NCI-H1092 treated with DMSO at 0.1 percent for 48 hours (cell line): Measurements from ENCODE around the gene HOXD13.

Experiments used
- DNase-seq: peaks from one replicate; lab custom pipeline; 2025; lab: John Stamatoyannopoulos, UW

The HOXD13 gene

DNA sequence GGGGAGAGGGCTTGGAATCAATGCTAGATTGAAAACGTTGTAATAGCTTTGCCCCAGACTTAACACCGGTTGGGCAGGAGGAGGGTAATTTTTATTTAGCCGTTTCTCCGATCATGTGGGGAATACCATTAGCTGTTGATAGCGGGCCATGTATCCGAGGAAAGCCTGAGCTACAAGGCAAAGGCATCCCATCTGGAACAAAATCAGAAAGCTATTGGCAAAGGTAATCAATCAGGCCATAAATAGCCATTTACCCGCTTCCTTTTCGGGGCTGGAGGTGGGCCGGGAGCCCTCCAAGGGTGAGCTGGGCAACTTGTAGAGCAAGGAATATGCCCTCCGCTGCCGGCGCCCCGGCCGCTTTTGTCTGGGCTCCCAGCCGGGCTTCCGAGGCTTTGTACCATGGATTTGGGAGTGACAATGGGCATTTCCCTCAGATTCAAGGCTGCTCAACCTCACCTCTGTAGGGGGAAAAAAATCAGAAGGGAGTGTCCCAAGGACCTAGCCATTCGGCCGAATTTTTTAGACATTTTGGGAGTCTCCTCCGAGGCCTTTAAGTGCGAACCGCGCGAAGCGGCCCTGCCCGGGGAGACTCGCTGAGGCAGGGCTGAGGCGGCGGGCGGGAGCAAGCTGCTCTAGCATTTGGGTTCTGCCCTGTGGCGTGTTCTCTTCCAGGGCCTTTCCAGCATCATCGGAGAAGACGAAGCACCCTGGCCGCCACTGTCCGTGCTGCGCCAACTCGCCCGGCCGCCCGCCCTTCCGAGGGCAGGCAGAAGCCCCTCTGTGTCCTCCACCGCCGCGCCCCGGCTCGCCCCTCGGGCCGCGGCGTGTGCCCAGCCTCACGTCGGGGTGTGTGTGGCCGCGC, 28.9 kb downstream of the HOXD13 start:
- DNase-seq, result no peak

DNA sequence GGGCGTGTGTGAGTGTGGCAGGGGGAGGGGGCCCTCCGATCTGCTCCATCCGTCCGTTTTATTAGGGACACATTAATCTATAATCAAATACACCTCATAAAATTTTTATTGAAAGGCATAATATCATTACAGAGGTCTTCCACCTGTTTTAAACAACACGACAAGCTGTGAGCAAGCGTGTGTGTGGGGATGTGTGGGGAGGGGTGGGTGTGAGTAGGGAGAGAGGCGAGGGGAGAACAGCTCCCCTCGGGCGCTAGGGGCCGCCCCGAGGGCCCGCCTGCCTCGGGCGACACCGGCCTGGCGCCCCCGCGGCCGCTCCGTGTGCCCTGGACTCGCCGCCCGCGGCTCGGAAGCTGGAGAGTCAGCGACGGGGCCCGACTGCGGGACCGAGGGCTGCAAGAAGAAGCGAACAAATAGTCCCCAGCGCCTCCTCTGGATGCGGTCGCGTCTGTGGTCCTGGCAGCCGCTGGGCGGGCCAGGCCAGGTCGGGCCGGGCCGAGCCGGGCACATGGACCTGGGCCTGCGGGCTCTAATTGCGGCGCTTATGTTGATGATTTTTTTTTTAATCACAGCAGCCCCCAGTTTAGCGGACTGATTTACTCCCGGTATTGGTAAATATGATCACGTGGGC, 29.6 kb downstream of the HOXD13 start:
- DNase-seq, result no peak

DNA sequence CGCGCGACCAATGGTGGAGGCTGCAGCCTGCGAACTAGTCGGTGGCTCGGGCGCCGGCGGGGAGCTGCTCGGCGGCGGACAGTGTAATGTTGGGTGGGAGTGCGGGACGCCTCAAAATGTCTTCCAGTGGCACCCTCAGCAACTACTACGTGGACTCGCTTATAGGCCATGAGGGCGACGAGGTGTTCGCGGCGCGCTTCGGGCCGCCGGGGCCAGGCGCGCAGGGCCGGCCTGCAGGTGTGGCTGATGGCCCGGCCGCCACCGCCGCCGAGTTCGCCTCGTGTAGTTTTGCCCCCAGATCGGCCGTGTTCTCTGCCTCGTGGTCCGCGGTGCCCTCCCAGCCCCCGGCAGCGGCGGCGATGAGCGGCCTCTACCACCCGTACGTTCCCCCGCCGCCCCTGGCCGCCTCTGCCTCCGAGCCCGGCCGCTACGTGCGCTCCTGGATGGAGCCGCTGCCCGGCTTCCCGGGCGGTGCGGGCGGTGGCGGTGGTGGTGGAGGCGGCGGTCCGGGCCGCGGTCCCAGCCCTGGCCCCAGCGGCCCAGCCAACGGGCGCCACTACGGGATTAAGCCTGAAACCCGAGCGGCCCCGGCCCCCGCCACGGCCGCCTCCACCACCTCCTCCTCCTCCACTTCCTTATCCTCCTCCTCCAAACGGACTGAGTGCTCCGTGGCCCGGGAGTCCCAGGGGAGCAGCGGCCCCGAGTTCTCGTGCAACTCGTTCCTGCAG, 30.3 kb downstream of the HOXD13 start, which contains the start of gene HOXD9:
HOXD9 (plus strand) TSS at position 37 of the 728 bp plus-strand sequence; CDS start at position 87, 50 bp downstream.
- DNase-seq, result no peak

DNA sequence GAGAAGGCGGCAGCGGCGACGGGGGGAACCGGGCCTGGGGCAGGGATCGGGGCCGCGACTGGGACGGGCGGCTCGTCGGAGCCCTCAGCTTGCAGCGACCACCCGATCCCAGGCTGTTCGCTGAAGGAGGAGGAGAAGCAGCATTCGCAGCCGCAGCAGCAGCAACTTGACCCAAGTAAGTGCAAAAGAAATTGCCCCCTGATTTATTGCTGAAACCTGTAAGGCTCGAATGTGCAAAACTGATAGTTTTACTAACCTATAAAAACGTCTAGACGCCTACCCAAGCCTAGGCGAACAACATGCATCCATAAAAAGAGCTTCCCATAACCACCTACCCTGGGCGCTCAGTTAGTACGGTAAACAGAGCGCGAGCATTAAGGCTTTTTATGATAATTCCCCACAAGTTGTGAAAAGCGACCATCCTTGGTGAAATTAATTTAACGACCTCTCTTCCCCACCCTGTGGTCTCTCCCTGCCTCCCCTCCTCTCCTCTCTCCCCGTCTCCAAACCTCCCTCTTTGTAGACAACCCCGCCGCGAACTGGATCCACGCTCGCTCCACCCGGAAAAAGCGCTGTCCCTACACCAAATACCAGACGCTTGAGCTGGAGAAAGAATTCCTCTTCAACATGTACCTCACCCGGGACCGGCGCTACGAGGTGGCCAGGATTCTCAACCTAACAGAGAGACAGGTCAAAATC, 31.0 kb downstream of the HOXD13 start:
- no peak for DNase-seq

DNA sequence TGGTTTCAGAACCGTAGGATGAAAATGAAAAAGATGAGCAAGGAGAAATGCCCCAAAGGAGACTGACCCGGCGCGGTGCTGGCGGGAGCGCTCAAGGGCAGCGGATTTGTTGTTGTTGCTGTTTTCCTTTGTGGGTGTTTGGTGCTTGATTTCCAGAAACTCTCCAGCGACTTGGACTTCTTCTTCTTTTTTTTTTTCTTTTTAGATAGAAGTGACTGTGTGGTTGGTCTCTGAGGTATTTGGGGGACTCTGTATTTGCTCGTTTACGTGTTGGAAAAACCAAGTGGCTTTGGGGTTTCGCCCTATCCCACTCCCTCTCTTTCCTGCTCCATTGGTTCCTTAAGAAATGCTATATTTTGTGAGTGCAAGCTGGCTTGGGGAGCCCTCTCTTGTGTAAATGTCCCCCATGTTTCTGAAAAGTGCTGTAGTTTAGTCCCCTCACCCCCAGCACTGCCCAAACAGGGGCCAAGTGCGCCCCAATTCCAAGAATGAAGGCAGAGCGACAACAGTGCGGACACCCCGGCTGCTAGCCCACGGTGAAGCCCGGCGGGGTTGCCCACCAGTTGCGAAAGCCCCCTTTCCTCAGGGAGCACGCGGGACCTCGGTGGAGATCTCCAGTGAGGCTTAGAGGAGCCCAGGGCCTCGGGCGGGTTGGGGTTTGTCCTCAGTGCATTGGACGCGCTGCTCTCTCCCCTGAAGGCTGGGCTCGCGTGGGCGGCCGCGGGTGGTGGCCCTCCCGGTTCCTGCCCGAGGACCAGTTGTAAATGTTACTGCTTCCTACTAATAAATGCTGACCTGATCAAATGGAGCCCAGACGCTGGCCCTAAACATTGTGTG, 31.8 kb downstream of the HOXD13 start:
- no peak for DNase-seq

DNA sequence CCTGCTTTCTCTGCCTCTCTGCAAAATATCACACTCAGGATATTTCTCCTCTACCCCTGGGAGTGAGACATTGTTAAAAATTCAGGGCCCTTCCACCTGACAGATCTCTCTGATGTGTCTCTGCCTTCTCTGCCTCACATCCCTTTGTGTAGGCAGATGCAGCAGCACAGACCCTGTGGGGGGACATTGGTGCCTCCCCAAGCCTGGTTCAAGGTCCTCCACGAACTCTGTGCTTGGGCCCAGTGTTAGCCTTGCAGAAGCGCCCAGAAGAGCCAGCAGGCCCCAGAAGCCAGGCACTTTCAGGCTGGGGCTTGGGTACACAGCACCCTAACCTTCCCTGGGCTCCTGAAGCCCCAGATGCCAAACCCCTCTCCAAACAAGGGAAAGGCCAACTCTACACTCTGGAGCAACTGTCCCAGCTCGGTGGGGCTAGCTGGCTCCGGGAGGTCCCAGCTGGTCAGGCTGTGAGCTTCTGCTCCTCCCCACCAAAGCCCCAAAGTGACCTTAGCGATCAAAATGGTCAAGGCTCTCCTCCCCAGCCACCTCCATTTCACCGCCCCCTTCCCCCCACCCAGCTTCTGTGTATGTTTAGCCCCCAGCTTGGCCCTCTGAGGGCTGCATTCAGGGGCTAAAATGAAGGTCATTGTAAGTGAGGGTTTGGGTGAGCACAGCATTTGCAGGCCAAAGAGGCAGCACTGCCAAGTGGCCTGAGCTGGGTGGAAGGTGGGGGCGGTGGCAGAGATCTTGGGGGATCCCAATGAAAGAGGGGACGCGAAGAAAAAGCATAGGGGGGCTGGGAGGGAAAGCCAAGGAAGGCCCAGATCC, 32.6 kb downstream of the HOXD13 start:
- DNase-seq, result no peak

DNA sequence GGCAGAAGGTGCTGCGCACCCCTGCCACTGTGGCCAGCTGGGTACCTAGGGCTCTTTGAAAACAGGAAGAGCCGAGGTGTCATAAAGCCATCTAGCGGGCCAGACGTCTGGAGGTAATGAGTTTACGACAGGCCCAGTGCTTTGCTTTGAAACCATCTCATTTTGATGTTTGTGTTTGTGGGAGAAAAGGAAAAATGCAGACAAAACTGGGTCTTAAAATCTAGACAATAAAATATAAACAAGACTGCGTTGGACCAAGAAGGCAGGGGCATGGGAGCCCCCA, 33.2 kb downstream of the HOXD13 start:
- DNase-seq, result no peak

DNA sequence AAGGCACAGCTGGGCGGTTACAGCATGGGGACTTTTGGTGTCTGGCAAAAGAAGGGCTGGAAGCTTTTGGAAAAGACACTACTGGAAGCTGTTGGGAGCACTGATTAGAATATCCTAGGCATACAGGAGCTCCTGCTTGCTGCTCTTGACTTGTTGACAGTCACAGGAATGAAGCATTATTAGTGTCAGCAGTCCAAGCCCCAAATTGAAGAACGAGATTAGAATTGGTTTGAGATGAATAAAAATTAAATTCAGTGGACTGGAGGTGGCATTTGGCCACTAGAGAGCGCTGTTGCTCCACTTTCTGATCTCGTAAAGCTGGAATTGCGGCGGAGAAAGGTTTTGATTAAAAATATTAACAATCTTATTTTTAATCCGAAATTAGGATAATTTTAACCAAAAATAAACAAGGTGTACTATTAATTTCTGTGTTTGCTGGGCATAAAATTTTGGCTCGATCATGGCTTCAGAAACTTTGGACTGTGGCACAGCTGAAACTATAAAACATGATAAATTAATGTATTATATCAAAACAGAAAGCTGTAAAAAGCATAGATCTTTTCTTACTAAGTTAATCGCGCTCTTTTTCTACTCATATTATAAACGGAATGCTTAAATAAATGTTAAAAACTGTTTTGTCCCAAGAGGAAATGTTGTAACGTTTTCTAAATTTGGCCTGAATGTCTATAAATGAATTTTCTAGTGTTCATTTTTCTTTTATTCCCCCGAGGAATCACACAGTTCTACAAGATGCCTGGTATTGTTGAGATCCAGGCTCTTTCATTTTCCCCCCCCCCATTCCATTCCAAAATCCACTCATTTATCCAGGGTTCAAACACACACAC, 34.6 kb downstream of the HOXD13 start:
- DNase-seq, result no peak

DNA sequence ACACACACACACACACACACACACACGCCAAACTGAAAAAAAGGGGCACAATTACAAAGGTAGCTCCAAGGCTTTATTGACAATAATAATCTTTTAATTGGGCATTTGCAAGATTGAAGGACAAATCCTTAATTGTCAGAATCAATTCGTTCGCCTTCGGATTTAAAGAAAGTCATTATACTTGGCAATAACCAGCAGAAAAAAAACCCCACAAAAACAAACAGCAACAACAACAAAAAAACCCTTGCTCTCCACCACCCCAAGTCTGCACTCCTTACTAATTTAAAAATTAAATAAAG, 35.2 kb downstream of the HOXD13 start:
- DNase-seq, result no peak

DNA sequence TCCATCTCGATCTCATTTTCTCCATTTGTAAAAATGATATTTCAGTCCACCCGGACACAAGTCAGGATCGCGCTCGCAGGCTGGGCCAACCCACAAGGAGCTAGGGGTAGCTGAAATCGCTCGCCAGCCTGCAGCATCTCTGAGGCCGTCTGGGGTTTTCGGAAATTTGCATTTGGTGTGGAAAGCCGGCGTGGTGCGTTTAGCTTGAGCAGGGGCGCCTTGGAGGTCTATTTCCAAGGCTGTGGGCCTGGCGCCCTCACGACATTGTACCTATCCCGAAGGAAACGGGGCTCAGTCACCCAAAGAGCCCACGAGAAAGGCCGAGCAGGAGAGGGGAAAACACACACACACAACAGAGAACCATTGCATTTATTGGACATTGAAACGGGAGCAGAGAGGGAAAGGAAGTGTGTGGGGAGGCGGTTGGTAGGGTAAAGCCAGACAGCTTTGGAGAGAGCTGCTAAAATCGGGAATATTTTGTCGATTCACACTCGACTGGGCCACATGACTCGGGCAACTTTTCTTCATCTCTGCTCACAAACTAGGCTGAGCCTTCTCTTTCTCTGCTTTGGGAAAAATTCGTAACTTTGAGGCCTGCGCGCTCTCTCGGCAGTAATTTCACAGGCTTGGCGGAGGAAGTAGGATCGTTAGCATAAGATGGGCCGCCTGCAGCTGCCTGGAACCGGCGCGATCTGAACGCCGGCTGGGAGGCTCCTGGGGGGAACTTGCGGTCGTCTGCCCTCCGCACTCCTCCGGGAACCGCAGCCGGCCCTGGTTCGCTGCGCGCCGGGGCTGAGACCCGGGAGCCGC, 35.9 kb downstream of the HOXD13 start:
- DNase-seq, result no peak

DNA sequence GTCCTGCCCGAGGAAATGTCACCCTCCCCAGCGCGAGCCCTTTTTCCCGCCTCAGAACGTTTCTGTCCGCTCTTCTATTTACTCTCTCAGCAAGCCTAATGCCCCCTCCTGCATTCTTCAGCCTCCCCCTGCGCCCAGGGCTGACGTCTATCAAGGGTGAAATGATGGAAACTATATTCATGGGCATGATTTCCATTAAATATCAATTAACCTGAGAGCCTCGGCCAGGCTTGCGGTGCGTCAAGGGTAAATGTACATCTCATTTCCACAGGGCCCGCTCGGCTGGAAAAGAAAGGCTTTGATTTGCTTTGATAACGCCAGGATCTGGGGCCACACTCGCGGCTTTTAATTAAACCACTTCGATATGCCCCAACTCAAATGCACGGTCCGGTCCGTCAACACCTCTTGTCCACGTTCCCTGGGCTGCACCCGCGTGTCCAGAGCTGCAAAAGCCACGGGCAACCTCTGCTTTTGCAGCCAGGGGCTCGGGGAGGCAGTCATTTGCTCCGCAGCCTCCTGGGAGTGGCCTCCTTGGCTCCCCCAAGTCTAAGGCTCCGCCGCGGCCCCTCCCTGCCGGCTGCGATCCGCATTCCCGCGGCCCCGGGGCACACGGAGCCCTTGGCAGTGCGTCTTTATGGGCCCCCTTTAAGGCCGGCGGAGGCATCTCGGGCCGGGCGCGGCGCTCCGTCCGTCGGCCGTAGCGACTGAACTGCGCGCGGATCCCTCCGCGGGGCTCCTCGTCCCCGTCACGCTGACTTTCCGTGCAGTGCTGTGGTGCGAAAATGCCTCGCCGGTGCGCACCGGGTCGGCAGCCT, 36.7 kb downstream of the HOXD13 start, which contains the start of gene HOXD8:
HOXD8 (plus strand) TSS at position 724 of the 815 bp plus-strand sequence. CDS start 662 bp downstream, outside the sequence.
- no peak for DNase-seq

DNA sequence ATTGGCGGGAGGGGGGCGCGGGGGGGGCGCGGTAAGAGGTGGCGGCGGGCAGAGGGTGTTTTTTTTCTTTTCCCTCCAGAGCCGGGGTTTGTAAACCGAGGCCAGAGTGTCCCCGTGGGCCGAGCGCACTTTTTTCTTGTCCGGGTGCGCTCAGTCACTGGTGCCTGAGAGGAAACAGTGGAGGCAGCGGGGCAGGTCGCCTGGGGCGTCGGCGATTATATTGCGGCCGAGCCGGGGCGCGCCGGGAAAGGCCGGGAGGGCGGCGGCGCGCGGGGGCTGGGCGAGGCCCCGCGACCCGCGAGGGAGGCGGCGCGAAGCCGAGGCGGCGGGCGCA, 37.3 kb downstream of the HOXD13 start:
- DNase-seq, result no peak

DNA sequence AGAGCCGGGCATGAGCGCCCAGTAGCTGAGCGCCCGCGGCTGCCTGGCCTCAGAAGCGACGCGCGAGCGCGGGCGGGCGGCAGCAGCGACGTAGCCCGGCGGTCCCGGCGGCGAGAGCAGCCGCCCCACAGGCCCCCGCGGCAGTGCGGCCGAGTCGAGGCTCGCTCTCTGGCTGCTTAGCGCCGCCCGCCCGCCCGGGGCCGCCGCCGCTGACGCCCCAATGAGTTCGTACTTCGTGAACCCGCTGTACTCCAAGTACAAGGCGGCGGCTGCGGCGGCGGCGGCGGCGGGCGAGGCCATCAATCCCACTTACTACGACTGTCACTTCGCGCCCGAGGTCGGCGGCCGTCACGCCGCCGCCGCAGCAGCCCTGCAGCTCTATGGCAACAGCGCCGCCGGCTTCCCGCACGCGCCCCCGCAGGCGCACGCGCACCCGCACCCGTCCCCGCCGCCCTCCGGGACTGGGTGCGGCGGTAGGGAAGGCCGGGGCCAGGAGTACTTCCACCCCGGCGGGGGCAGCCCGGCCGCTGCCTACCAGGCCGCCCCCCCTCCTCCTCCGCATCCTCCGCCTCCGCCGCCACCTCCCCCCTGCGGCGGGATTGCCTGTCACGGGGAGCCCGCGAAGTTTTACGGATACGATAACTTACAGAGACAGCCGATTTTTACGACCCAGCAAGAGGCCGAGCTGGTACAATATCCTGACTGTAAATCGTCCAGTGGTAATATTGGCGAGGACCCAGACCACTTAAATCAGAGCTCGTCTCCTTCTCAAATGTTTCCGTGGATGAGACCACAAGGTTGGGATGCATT, 37.8 kb downstream of the HOXD13 start:
- no peak for DNase-seq

DNA sequence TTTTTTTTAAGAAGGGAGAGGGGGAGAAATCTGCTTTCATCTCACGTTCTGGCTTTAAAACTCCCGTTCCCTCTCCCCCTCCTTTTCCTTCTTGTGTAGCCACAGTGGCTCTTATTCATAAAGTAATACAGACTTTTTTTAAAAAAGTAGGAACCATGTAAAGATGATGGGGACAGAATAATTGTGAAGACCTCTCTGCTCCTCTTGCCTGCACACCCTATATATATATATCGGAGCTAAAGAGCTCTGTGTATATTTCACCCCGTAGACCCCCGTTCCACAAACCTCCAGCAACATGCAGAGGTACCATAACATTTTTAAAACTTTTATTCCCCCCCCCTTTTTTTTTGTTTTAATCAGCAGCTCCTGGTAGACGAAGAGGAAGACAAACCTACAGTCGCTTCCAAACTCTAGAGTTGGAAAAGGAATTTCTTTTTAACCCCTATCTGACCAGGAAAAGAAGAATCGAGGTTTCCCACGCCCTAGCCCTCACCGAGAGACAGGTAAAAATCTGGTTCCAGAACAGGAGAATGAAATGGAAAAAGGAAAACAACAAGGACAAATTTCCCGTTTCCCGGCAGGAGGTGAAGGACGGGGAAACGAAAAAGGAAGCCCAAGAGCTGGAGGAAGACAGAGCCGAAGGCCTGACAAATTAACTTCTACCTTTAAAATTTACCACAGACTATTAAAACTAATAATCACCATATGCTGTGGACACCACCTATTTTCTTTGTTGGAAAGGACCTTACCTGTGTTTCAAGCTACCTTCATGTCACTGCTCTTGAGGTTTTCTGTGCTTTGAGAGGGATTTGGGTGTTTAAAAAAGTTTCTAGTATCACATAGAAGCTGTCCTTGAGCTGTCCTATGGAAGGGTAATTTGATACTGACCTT, 38.7 kb downstream of the HOXD13 start:
- DNase-seq, result no peak

DNA sequence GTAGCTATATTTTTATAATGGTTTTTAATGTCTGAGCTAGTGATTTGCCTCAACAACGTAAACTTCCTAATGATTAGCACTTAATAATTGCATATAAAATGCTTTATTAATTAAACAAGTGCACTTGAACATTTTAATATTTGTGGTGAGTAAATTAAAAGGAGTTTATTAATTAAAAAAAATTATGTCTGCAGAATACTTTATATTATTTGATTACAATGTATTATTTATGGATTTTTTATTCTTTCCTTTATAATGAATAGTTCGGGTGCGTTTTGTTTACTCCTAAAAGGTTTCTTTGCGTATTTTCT, 39.3 kb downstream of the HOXD13 start:
- no peak for DNase-seq
